HG03439 (cell line): ENCODE data around the gene EEF2KMT.

Source experiments
- ATAC-seq: cut with Tn5 transposase; IDR thresholded peaks from one replicate; pipeline ENCODE4 v1.9.1; 2021; ENCODE audit warnings: mild to moderate bottlenecking, moderate library complexity; ENCODE audit not compliant: unreplicated experiment

Gene EEF2KMT

GRCh38 chr16:5044011-5044540 lies 53.5 kb downstream of the EEF2KMT start:
- ATAC-seq: no peak

- no peak for ATAC-seq
Measured at GRCh38 chr16:5042574-5043171, 54.9 kb downstream of the EEF2KMT start.

- peak; percentile 67 for ATAC-seq
Measured at GRCh38 chr16:5041600-5042133, 55.9 kb downstream of the EEF2KMT start.

- ATAC-seq: no peak
Measured at GRCh38 chr16:5040451-5040850, 57.1 kb downstream of the EEF2KMT start.

GRCh38 chr16:5036228-5037156 lies 61.1 kb downstream of the EEF2KMT start:
- ATAC-seq: no peak

GRCh38 chr16:5035909-5036227 lies 61.7 kb downstream of the EEF2KMT start:
- ATAC-seq: no peak
